GM11168 (cell line): ENCODE measurements around the gene BMPR1A.

ENCODE experiments used
- in situ Hi-C: fragments of 300-500 bp; cut with MboI; formaldehyde crosslinking; loops from one replicate; pipeline ENCODE4 v1.12.0; 2022; ENCODE audit warnings: low sequenced_read_pairs; ENCODE audit not compliant: unreplicated experiment

BMPR1A gene

DNA sequence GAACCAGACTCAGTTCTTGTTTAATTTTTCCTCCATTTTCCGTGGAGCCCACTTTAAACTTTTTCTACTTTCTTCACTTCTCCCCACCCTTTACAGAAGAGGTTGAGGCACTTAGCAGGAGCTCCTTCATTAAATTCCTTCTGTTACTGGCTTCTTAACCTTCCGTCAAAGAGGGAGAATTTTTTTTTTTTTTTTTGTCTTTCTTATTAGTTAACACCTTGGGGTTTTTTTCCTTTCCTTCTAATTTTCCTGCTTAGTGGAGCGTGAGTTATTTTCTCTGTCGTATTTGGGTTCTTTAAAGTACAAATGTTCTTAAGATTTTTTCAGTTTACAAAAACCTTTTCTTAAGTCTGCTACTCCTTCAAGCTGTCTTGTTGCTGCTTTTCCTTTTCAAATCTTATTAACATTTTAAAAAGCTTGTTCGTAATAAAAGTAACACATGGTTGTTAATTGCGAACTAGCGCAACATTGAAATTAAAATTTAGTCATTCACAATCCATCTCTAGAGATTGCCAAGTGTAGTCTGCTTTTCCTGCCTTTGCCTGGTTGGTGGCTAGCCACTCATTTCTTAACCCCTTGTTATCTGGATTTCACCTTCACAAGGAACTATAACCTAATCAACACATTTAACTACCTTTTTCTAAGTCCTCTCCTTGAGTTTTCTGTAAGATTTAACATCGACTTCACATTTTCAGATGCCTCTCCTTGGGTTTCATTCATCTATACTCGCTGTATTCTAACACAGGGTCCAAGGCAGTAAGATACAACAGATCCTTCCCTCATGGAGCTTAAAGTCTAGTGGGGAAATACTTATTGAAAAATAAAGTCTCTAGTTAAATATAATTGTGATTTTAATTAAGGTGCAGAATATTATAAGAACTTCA, 2.0 kb downstream of the BMPR1A start:
- in situ Hi-C loops = no loop called here

DNA sequence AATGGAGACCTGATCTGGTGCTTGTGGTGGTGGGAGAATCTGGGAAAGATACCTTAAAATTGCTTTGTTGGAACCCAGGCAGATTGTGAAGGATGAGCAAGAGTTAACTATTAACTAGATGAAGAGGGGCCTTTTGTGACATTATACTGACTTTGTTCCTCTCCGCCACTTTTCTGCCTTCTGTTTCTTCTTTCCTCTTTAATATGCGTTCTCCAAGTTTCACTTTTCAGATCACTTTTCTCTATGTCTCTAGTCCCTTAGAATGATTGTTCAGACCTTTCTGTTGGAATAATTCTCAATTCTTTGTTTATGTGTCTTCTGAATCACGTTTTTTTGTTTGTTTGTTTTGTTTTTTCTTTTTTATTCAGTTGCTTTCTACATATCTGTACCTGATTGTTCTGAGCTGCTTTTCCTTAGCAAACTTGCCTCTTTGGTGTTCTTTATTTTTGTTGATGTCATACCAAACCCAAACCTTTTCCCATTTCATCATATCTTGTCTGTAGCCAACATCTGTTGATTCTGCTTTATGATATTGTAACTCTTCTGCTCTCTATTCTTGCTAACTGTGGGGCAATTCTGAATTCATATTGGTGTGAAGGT, 2.8 kb downstream of the BMPR1A start:
- in situ Hi-C loops = no loop called here

DNA sequence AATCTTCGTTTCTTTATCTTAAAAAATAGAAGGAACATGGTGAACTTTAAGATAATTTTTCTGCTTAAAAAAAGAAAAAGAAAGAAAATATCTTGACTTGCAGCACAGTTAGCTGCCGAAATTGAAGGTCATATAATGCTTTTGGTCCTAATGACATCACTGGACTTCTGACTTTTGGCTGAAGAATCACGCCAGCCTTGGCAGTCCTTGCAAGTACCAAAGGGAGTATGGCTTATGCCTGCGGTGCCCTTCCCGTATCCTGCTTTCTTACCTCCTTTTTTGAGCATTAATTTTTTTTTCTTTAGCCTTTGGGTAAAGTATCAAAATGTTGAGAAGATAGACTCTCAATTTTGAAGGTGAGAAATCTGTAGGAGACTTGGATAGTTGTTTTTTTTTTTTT, 7.0 kb downstream of the BMPR1A start:
- in situ Hi-C loops = no loop called here

DNA sequence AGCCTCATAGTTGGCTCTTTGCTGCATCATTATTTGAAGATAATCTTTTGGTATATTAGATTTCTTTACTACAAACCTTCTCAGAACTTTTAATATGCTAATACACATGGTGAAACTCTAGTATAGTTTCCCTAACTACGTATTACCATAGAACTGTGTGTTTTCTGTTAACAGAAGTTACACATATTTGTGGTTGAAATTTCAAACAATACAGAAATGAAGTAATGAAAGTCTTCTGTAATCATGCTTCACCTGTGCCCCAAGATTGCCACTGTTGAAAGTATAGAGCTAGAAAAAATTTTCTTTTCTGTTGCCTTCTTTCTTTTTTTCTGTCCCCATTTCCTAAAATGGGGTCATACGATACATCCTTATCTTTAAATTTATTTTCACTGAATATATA, 9.1 kb downstream of the BMPR1A start:
- in situ Hi-C loops = no loop called here

DNA sequence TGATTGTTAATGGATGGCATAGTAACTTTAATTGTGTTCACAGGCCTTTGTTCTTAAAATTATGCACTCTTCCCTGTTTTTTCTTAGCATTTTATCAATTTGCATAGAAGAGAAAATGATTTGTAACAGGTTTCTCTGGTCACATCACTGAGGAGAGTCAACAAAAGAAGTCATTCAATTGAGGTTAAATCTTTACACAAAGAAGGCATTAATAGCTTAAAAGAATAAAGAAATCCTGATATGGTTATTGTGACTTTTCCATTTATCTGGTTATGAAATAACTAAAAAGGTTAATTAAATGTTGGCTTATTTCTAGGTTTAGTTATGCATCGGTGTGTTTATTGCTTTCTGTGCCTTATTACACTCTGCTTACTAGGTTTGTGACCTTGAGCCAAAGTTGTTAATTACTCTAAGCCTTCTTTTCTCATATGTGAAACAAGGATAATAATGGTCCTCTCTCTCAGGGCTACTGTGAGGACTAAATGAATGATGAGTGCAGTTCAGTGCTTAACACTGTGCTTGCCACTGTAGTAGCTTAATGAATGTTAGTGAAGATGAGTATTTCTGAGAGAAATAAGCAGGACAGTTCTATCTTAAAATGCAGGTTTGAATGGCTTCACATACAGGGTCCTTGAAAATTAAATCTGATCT, 12.1 kb downstream of the BMPR1A start:
- in situ Hi-C loops = no loop called here

- in situ Hi-C loops = no loop called here
These were observed 13.6 kb downstream of the BMPR1A start for GRCh38 chr10:86769991-86770390.

GRCh38 chr10:86770412-86770960, 14.1 kb downstream of the BMPR1A start:
- in situ Hi-C loops = no loop called here

DNA sequence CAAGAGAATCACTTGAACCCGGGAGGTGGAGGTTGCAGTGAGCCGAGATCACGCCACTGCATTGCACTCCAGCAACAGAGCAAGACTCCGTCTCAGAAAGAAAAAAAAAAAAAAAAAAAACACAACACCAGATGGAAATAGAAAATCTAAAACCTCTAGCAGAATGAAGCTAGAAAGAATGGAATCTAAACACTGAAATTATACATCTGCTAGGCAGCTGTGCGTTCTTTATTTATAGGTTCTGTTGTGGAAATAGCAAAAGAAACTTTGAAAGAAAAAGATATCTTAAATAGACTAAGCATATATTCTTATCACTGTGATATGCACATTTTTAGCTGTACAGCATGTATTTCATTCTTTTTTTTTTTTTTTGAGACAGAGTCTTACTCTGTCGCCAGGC, 17.1 kb downstream of the BMPR1A start:
- in situ Hi-C loops = no loop called here

DNA sequence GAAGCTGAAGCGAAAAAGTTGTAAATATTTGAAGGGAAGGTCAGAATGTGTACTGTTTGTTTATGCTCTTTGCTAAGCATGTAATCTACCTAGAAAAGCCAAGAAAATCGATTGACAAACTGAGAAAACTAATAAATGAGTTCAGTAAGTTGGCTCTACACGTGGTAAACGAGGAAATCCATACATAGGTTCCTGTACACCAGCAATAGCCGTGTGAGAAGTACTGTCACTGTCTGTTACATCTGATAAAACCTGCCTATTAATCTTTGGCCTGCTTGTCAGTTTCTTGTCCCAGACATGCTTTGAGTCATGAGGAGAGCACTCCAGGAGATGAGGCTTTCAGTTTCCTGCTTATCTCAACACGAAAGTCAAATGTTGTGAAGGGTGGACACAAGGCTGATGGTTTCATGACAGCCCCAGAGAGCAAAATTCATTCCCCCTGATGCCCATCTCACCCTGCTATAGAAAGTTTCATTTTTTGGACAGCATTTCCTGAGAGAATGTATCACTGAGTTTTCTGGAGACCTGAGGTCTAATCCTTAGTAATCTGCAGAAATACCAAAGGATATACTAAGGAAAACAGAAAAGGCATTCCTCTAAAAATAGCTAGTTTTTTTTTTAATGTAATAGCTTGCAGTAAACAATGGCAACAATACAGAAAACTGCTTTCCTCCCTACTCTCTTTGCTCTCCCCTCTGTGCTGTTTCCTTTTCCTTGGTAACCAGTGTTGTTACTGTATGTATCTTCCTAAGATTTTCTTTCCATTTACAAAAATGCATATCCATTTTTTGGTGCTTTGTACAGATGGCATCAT, 18.8 kb downstream of the BMPR1A start:
- in situ Hi-C loops = no loop called here

DNA sequence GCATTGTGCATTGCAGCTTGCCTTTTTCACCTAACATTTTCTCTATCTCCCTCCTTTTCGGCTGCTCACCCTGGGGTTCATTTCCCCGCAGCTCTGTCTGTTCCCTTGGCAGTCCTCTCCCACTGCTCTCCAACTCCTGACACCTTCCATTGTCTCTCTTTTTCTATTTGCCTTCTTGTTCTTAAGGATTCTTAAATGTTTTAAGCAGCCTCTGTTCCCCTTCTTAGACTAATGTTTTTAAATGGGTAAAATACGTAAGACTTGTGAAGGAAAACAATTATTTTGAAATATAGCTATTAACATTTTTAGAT, 19.4 kb downstream of the BMPR1A start:
- in situ Hi-C loops = no loop called here

DNA sequence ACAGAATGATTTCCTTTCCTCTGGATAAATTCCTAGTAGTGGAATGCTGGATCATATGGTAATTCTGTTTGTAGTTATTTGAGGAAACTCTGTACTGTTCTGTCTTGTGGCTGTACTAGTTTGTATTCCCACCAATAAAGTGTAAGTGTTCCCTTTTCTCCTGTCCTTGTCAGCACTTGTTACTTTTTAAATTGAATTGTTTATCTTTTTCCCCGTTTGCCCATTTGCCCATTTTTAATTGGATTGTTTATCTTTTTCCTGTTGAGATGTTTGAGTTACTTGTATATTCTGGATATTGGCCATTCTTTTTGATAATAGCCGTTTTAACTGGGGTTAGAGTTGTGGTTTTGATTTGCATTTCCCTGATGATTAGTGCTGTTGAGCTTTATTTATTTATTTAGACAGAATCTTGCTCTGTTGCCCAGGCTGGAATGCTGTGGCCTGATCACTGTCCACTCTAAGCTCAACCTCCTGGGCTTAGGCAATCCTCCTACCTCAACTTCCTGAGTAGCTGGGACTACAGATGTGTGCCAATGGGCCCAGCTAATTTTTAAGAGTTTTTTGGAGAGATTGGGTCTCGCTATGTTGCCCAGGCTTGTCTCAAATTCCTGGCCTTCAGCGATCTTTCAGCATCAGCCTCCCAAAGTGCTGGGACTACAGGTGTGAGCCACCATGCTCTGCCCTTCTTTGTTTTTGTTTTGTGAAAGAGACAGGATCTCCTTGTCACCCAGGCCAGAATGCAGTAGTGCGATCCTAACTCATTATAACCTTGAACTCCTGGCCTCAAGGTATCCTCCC, 23.0 kb downstream of the BMPR1A start:
- in situ Hi-C loops = no loop called here

DNA sequence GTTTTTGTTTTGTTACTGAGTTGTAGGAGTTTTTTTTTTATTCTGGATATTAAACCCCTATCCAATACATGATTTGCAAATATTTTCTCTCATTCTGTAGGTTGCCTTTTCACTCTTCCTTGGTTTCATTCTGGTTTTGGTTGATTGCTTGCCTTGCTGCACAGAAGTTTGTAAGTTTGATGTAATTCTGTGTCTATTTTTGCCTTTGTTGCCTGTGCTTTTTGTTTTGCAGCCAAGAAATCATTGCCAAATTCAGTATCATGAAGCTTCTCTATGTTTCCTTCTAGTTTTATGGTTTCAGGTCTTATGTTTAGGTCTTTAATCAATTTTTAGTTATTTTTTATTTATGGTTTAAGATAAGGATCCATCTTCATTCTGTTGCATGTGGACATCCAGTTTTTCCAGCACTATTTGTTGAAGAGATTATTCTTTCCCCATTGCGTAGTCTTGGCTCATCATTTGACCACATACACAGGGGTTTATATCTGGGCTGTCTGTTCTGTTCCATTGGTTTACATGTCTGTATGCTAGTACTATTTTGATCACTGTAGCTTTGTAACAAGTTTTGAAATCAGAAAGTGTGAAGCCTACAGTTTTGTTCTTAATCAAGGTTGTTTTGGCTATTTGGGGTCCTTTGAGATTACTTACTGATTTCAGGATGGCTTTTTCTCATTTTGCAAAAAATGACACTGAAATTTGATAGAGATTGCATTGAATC, 26.4 kb downstream of the BMPR1A start:
- in situ Hi-C loops = no loop called here

GRCh38 chr10:86785037-86785436, 28.6 kb downstream of the BMPR1A start:
- in situ Hi-C loops = no loop called here

- in situ Hi-C loops = no loop called here
These were observed 29.5 kb downstream of the BMPR1A start for GRCh38 chr10:86785968-86786367.

- in situ Hi-C loops = no loop called here
These were observed 29.9 kb downstream of the BMPR1A start for GRCh38 chr10:86786368-86786767.

DNA sequence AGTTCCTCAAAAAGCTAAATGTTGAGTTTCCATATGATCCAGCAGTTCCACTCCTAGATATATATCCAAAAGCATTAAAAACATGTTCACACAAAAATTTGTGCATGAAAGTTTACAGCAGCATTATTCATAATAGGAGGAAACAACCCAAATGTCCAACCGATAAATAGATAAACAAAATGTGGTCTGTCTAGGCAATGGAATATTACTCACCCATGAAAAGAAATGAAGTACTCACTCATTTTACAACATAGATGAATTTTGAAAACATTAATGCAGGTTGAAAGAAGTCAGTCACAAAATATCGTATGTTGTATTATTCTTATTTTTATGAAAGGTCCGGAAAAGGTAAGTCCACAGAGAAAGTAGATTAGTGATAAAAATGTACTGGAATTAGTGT, 34.0 kb downstream of the BMPR1A start:
- in situ Hi-C loops = no loop called here

DNA sequence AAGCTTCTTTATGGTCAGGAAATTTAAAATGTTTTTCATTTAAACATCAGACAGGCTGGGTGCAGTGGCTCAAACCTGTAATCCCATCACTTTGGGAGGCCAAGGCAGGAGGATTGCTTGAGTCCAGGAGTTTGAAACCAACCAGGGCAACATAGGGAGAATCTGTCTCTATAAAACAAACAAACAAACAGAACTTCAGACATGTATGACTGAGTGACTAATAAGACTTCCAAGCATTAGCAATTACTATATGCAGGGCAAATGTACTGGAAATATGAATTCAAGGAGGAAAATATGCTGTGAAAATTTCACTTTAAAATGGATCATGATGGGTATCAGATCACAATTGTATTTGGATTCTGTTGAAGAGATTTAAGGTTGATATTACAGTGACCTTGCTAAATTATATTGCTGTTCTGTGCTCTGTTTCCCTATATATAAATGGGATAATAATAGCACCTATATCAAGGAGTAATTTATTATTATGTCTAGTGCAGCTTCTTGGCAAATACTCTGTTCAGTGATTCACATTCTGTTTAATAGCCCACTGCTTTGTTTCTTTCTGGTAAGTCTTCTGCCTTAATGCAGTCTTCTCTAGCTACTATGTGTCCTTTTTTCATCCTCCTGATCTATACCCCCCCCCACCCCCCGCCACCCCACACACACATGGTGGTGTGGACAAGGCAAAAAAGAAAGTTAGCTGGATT, 36.2 kb downstream of the BMPR1A start:
- in situ Hi-C loops = no loop called here

DNA sequence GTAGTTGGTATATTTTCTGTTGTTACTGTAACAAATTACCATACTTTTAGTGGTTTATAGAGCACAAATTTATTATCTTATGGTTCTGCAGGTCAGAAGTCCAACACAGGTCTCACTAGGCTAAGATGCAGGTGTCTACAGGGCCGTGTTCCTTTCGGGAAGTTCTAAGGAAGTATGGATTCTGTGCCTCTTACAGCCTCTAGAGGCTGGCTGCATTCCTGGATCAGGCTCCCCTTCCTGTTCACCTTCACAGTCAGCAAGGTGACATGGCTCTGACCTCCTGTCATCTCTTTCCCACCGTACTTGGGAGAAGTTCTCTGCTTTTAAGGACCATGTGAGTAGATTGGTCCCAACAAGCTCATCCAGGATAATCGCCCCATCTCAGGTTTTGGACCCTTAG, 37.3 kb downstream of the BMPR1A start:
- in situ Hi-C loops = no loop called here
